Karpas-422 (cell line): ENCODE results near the gene ITGA11. TPM values are rescaled to one million over a fixed set of nuclear protein-coding genes. Genes with fewer than 3 reads are reported as not detected.

Experiments used
- DNase-seq: peaks from one replicate; pipeline ENCODE4 v3.0.0-alpha.2; 2015
- H2AFZ ChIP-seq: fragments of 200-600 bp; sonication (generic); 2 replicates; pipeline ENCODE4 v1.6.1; 2014; ENCODE audit warnings: antibody characterized with exemption, low read length, mixed read lengths
- H3K27ac ChIP-seq: fragments of 200-600 bp; sonication (generic); 2 replicates; pipeline ENCODE4 v1.5.1; 2014; ENCODE audit warnings: mild to moderate bottlenecking, low read length, moderate library complexity
- H3K27me3 ChIP-seq: fragments of 200-600 bp; sonication (generic); 2 replicates; pipeline ENCODE4 v1.6.1; 2014; ENCODE audit warnings: low read length, mixed read lengths
- H3K36me3 ChIP-seq: fragments of 200-600 bp; sonication (generic); 2 replicates; pipeline ENCODE4 v1.6.1; 2014; ENCODE audit warnings: low read length, mixed read lengths; ENCODE audit not compliant: insufficient read depth
- H3K4me1 ChIP-seq: fragments of 200-600 bp; sonication (generic); 2 replicates; pipeline ENCODE4 v1.6.1; 2014; ENCODE audit warnings: mild to moderate bottlenecking, low read length, mixed read lengths
- H3K4me2 ChIP-seq: fragments of 200-600 bp; sonication (generic); 2 replicates; pipeline ENCODE4 v1.6.1; 2014; ENCODE audit warnings: low read length, low read depth, mild to moderate bottlenecking; ENCODE audit not compliant: poor library complexity, severe bottlenecking
- H3K4me3 ChIP-seq: fragments of 200-600 bp; sonication (generic); 2 replicates; pipeline ENCODE4 v1.5.1; 2014; ENCODE audit warnings: mild to moderate bottlenecking, antibody characterized with exemption, low read length, mixed read lengths
- H3K79me2 ChIP-seq: fragments of 200-600 bp; sonication (generic); 2 replicates; pipeline ENCODE4 v1.6.1; 2014; ENCODE audit warnings: mild to moderate bottlenecking, low read length, mixed read lengths
- H3K9ac ChIP-seq: fragments of 200-600 bp; sonication (generic); 2 replicates; pipeline ENCODE4 v1.6.0; 2014; ENCODE audit warnings: low read length
- H3K9me2 ChIP-seq: fragments of 200-600 bp; sonication (generic), shearing (Covaris generic); replicated peaks from 2 replicates; pipeline ENCODE4 v1.6.0; 2014; ENCODE audit warnings: mild to moderate bottlenecking, low read length, moderate library complexity; ENCODE audit not compliant: insufficient read depth
- H3K9me3 ChIP-seq: fragments of 300-700, 200-600 bp; sonication (generic); 2 replicates; pipeline ENCODE4 v1.6.1; 2014; ENCODE audit warnings: low read length, mixed read lengths
- H4K20me1 ChIP-seq: fragments of 200-600 bp; sonication (generic); 2 replicates; pipeline ENCODE4 v1.6.1; 2014; ENCODE audit warnings: mild to moderate bottlenecking, antibody characterized with exemption, low read length, low read depth; ENCODE audit not compliant: insufficient read depth
- total RNA-seq: library from RNA; depleted of rRNA; stranded (reverse); fragments of >200 nt; shearing (Covaris generic); gene quantifications from 2 replicates; pipeline ENCODE4 v1.2.3, GENCODE V29; 2014; ENCODE audit warnings: low replicate concordance

ITGA11 gene
- total RNA-seq, 1 experiment from 2014 or later, result not detected

- DNase-seq, result no peak
- Histone ChIP-seq H3K27ac (no peak overlapping the region), H3K4me2 (no peak overlapping the region), H3K27me3 (no peaks in the 10 kb centered on the region), H3K4me3 (no peak overlapping the region), H2AFZ (no peak overlapping the region), H3K4me1 (peaks cover 6% of the 10 kb centered on the region), H3K9me3 (no peaks in the 10 kb centered on the region), H3K36me3 (no peaks in the 10 kb centered on the region), H3K79me2 (no peaks in the 10 kb centered on the region), H3K9ac (no peak overlapping the region), H3K9me2 (no peaks in the 10 kb centered on the region), H4K20me1 (peaks cover 3% of the 10 kb centered on the region)
Measured at GRCh38 chr15:68305420-68305871, 126.5 kb downstream of the ITGA11 start.

- DNase-seq, result no peak
- Histone ChIP-seq H3K4me2 (no peak overlapping the region), H3K9me2 (no peaks in the 10 kb centered on the region), H3K4me1 (peaks cover 13% of the 10 kb centered on the region), H3K27ac (no peak overlapping the region), H3K4me3 (no peak overlapping the region), H3K27me3 (no peaks in the 10 kb centered on the region), H3K79me2 (no peaks in the 10 kb centered on the region), H3K9ac (no peak overlapping the region), H2AFZ (no peak overlapping the region), H4K20me1 (peaks cover 7% of the 10 kb centered on the region), H3K9me3 (no peaks in the 10 kb centered on the region), H3K36me3 (no peaks in the 10 kb centered on the region)
Measured at GRCh38 chr15:68304589-68305337, 127.2 kb downstream of the ITGA11 start.

- no peak overlapping the region for H3K9ac ChIP-seq
- H3K4me3 ChIP-seq, result no peak overlapping the region
- H3K36me3 ChIP-seq, result no peaks in the 10 kb centered on the region
- H3K9me2 ChIP-seq, result no peaks in the 10 kb centered on the region
- no peak overlapping the region for H2AFZ ChIP-seq
- no peak for DNase-seq
- H3K79me2 ChIP-seq, result no peaks in the 10 kb centered on the region
- no peaks in the 10 kb centered on the region for H3K9me3 ChIP-seq
- no peaks in the 10 kb centered on the region for H3K27me3 ChIP-seq
- peaks cover 23% of the 10 kb centered on the region for H3K4me1 ChIP-seq
- H4K20me1 ChIP-seq, result peaks cover 7% of the 10 kb centered on the region
- no peak overlapping the region for H3K27ac ChIP-seq
- H3K4me2 ChIP-seq, result no peak overlapping the region
Measured at GRCh38 chr15:68303560-68304436, 128.2 kb downstream of the ITGA11 start.

GRCh38 chr15:68303134-68303533 is 128.8 kb downstream of the ITGA11 start:
- no peaks in the 10 kb centered on the region for H3K9me2 ChIP-seq
- H3K27ac ChIP-seq, result no peak overlapping the region
- DNase-seq, result no peak
- H3K36me3 ChIP-seq, result no peaks in the 10 kb centered on the region
- no peak overlapping the region for H3K9ac ChIP-seq
- H3K9me3 ChIP-seq, result no peaks in the 10 kb centered on the region
- peaks cover 29% of the 10 kb centered on the region for H3K4me1 ChIP-seq
- no peak overlapping the region for H2AFZ ChIP-seq
- no peaks in the 10 kb centered on the region for H3K79me2 ChIP-seq
- no peaks in the 10 kb centered on the region for H3K27me3 ChIP-seq
- H4K20me1 ChIP-seq, result peaks cover 7% of the 10 kb centered on the region
- no peak overlapping the region for H3K4me2 ChIP-seq
- no peak overlapping the region for H3K4me3 ChIP-seq

DNA sequence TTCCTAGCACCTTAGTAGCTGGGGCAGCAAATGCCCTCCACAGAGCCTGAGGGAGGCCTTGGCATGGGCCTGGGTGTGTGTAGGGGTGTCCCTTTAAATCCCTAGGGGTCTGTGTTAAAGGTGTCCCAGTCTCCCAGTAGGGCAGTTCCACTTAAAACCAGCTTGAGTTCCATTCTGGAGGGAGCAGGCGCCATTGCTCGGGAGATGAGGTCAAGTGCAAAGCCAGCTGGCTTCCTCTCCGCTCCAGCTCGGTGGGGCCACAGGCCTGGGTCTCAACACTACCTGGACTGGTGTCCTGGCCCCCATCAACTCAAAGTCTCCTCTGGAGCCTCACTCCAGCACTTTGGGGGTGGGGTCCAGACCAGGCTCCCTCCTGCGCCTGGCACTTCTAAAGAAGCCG is 129.2 kb downstream of the ITGA11 start:
- Histone ChIP-seq H3K9me3 (no peaks in the 10 kb centered on the region), H3K27ac (no peak overlapping the region), H3K9me2 (no peaks in the 10 kb centered on the region), H2AFZ (no peak overlapping the region), H3K4me3 (no peak overlapping the region), H3K4me1 (peaks cover 33% of the 10 kb centered on the region), H4K20me1 (peaks cover 7% of the 10 kb centered on the region), H3K36me3 (no peaks in the 10 kb centered on the region), H3K79me2 (no peaks in the 10 kb centered on the region), H3K4me2 (no peak overlapping the region), H3K27me3 (no peaks in the 10 kb centered on the region), H3K9ac (no peak overlapping the region)
- no peak for DNase-seq

- no peak overlapping the region for H3K27ac ChIP-seq
- peaks cover 6% of the 10 kb centered on the region; the same call in 1 of the 2 replicates for H3K36me3 ChIP-seq
- H3K9ac ChIP-seq, result no peak overlapping the region
- 0 out of 2 replicates have a peak, but pooled peaks cover 3% of the 10 kb centered on the region for H3K79me2 ChIP-seq
- no peaks in the 10 kb centered on the region for H3K27me3 ChIP-seq
- peaks cover 45% of the 10 kb centered on the region for H3K4me1 ChIP-seq
- H4K20me1 ChIP-seq, result peaks cover 7% of the 10 kb centered on the region
- no peak overlapping the region for H2AFZ ChIP-seq
- no peak overlapping the region for H3K4me3 ChIP-seq
- no peaks in the 10 kb centered on the region for H3K9me2 ChIP-seq
- no peaks in the 10 kb centered on the region for H3K9me3 ChIP-seq
- no peak overlapping the region for H3K4me2 ChIP-seq
- no peak for DNase-seq
Measured at GRCh38 chr15:68301301-68301700, 130.7 kb downstream of the ITGA11 start.

DNA sequence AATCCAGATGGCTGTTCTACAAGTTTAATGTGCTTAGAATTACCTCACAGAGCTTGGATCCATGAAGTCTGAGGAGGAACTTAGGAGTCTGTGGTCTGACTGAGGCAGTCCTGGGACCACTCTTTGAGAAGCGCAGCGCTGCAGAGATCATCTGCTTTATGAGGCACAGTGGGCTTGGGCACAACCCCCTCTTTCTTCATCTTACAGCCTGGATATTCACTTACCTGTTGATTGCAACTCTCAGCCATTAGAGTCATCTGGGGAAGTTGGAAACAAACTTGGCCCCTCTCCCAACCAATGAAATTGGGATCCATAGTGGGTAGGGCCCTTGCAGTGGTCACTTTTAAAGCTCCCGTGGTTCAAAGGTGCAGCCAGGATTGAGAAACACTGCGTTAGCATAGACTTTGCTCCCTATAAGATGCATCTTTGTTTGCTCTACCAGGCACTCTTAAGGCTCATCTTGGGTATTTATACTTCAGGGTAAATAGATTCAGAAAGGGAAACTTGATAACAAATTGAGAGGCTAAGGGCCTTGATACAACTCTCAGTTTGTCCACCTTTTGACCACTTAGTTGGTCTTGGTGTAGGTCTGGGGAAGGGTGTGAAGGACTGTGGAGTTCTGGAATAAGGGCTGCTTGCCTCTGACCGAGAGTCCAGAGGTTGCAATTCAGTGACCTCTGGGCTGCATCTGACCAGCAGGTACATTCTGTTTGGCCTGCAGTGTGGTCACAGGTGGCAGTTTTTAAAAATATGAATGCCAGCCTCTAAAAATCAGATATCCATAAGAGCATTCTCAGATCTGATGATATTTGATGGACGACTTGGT is 131.6 kb downstream of the ITGA11 start:
- Histone ChIP-seq H2AFZ (no peak overlapping the region), H3K9me3 (no peaks in the 10 kb centered on the region), H3K27ac (no peak overlapping the region), H3K27me3 (no peaks in the 10 kb centered on the region), H3K9me2 (no peaks in the 10 kb centered on the region), H3K4me3 (no peak overlapping the region), H3K4me1 (peaks cover 53% of the 10 kb centered on the region), H3K9ac (no peak overlapping the region), H3K4me2 (peak overlapping the region; percentile 65), H3K79me2 (peaks cover 8% of the 10 kb centered on the region), H3K36me3 (peaks cover 11% of the 10 kb centered on the region), H4K20me1 (peaks cover 11% of the 10 kb centered on the region)
- DNase-seq, result no peak
